Islet of Langerhans (tissue), 1 donor: Measurements from ENCODE around the gene LHPP.

Experiments
- FAIRE-seq: peaks from one replicate; lab custom pipeline; 2011; peaks lifted over from hg19 to GRCh38; lab: Jason Lieb, UNC

The LHPP gene

DNA sequence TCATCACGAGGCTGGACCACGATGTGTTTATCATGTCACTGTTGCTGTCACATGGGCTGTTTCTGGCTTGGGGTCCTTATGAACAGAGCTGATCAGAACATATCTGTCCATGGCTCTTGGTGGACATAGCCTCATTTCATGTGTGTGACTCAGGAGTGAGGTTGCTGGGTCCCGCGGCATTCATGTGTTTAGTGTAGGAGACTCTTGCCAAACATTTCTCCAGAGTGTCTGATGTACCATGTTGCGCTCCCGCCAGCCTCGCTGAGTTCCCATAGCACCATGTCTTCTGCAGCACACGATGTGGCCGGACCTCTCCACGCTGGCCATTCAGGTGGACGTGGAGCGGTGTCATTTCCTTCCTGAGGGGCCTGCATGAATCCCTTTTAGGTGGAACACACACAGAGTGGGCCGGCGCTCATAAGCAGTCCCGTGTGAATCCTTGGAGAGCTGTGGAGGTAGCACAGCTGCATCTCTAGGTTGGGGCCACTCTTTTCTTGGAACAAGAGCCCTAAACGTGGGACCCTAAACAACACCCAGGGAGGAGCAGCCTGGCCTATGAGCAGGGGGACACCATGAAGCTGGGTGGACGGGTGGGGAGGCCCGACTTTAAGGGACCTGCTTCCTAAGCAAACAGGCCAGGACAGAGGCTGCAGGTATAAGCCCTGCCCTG is 134.6 kb downstream of the LHPP start:
- FAIRE-seq, result no peak

DNA sequence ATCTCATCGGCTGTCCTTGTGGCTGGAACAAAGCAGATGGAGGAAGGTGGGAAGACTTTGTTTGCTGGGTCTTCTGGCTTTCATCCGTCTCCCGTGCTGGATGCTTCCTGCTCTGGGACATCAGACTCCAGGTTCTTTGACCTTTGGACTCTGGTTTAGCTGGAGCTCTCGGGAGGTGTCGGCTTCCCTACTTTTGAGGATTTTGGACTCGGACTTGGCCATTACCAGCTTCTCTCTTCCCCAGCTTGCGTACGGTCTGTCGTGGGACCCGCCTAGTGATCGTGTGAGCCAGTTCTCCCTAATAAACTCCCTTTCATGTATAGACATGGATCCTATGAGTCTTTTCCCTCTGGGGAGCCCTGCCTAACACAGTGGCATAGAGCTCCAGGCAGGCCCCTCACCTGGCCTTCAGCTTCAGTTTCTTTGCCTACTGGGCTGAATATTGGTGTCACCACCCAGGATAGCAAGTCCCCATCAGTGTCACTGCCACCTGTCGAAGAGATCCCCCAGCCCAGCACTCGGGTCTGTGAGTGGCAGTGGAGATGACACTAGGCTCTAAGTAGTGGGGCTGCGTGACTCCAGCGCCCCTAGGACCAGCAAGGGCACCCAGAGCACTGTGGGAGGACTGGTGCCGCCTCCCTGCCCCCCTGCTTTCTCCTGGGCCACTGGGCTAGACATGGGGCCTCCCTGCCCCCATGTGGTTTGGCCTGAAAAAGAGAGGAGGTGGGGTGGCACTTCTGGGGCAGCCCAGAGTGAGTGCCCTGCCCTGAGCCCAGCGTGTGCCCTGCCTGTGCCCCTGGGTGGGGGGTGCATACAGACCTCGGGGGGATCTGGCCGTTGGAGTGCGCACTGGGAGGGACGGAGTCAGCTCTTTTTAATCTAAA is 135.6 kb downstream of the LHPP start:
- no peak for FAIRE-seq

DNA sequence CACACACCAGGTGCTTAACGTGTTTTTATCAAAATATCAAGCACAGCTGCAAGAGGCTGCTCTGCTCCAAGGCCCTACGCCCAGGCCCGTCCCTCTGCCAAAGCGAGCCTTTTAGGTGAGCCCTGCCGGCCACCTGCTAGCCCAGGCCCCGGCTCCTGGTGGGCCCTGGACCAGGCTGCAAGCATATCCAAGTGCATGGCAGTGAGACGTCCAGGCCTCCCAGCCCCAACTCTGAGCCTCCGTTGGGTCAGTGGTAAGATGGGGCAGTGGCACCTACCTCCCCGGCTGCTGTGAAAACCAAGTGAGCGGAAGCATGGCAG is 136.2 kb downstream of the LHPP start:
- FAIRE-seq, result no peak

DNA sequence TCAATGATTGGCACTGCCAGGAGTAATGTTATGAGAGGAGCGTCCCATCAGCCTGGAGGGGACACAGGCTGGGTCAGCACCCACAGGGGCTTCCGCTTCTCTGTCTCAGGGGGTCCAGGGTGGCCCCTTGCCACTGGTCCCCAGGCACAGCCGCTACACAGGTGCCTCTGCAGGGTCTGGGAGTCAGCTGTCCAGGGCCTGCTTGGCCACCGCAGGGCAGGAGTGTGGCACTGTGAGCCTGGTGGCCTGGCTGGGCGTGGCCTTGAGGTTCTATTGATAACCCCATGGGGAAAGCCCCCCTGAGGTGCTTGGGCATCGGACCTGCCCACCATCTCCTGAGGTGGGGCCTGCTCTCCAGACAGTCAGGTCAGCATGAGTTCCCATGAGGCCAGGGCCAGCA is 136.6 kb downstream of the LHPP start:
- no peak for FAIRE-seq

DNA sequence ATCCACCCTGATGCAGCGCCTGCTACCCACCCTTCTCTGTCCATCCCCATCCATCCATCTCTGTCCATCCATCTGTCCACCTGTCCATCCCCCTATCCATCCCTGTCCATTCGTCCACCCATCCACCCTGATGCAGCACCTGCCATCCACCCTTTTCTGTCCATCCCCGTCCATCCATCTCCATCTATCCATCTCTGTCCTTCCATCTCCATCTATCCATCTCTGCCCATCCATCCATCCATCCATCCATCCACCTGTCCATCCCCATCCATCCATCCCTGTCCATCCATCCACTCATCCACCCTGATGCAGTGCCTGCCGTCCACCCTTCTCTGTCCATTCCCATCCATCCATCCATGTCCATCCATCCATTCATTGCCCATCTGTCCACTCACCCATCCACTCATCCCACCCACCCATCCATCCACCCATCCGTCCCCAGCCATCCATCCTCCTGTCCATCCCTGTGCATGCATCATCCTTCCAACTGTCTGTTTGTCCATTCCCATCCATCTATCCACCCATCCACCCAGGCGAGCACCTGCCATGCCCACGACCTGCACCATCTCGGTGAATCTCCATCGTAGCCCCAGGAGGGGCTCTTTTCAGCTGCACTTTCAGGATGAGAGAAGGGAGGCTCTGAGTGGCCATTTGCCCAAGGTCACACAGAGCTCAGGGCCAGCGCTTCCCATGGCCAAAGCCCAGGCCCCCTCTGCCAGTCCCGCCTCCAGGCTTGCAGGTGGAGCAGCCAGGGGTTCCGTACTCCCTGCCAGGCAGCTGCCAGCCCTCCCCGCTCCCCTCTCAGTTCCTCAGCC is 137.4 kb downstream of the LHPP start:
- no peak for FAIRE-seq

DNA sequence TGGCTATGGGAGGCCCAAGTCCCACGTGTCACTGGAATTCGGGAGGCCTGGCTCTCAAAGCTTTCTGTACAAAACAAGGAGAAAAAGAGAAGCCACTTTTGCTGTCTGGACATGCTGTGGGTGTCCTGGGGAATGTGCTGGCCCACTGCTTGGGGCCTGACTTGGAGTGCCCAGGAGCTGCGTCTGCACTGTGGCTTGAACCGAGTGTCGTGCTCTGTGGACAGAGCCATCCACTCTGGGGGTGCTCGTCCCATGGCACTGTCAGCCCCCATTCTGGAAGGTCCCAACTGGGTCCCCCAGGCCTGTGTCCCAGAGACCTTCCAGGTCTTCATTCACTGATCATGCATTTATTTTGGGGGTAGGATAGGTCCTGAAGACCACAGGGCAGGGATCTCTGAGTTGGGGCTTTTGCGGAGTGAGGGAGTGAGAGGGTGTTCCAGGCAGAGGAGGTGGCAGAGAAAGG is 138.0 kb downstream of the LHPP start:
- FAIRE-seq, result no peak

DNA sequence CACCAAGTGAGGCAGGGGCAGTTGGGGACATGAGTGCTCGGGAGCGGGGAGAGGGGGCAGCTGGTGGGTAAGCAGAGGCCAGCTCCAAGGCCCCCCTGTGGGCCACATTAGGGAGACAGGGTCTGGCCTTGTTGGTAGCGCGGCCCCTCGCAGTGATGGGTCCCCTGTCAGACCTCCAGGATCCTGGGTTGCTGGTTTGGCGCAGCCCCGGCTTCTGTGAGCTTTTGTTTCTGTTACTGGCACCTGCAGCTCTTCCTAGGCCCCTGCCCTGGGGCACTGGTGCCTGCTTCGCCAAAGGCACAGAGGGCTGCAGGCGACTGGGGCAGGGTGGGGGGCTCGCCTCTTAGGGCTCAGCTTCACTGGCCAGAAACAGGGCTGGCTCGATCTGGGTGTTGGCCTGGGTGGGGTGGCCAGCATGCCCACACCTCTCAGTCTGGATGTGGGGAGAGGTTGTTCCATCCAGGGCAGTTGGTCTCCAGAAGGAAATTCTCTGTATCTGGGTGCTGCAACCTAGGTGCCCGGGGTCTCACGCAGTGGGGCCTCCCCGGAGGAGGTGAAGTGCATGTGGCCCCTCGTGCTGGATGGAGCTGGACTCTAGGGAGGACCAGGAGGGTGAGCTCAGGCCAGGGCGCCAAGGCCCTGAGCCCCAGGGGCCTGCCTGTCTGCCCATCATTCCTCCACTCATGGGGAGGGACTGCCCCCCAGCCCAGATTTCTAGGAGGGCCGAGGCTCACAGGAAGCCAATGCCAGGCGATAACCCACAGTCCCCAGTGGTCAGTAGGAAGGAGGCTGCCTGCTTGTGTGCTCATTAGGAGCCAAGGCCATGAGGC is 138.6 kb downstream of the LHPP start:
- FAIRE-seq, result no peak

DNA sequence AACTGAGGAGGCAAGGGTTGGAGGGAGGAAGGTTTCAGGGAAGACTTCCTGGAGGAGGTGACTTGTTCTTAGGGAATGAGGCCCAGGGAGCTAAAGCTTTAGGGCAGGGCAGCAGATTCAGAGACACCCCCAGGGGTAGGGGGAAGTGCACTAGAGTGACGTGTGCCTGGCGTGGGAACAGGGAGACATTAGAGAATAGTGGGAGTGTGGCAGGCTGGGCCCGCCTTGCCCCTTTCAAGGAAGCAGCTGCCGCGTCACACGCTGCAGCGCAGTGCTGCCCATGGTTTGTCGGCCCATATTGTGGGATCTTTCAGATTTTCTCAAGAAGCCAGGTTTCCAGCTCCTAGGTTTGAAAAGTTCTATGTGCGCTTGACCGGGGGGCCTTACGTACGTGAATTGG is 139.4 kb downstream of the LHPP start:
- no peak for FAIRE-seq

DNA sequence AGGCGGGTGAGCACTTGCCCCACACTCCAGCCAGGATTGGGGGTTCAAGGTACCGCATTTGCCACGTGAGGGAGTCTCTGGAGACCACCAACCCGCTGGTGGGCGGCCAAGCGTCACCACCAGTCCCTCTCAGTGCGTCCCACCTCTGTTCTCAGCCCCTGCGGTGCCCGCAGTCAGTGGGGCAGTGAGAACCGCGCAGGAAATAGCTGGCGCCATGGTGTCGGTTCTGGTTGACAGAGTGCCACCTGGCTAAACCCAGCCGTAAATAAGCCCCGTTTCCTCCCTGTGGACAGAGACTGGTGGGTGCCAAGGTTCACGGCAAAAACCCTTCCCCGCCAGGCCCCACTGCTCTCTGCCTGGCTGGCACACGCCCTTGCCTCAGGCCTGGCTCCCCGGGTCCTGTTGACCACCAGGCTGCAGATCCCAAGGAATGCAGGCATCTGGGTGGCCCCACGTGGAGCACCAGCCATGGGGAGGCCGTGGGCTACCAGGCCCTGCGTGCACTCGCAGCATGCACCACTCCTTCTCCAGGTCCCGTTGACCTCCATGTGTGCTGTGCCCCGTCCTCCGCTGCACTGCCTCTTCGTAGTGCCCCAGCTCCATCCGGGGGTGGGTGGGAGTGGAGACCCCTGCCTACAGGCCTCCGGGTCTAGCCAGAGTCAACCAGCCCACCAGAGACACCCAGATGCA is 140.0 kb downstream of the LHPP start:
- FAIRE-seq, result no peak

DNA sequence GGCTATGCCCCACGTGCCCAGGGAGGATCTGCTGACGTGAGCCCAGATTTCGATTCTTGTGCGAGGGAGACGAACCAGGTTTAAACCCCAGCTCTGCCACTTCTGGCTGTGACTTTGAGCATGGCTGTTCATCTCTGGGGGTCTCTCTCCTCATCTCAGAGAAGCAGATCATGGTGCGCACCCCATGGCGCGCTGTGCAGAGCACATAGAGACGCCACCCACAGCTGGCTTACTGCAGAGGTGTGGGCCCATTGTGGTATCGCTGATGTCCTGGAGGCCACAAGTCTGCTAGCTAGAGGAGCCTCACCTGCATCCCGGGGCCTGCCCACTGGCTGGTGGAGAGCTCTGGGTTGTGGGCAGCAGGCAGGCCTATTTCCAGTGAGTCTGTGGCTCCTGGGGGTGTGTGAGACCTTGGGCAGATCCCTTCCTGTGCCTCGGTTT is 140.5 kb downstream of the LHPP start:
- FAIRE-seq, result no peak

DNA sequence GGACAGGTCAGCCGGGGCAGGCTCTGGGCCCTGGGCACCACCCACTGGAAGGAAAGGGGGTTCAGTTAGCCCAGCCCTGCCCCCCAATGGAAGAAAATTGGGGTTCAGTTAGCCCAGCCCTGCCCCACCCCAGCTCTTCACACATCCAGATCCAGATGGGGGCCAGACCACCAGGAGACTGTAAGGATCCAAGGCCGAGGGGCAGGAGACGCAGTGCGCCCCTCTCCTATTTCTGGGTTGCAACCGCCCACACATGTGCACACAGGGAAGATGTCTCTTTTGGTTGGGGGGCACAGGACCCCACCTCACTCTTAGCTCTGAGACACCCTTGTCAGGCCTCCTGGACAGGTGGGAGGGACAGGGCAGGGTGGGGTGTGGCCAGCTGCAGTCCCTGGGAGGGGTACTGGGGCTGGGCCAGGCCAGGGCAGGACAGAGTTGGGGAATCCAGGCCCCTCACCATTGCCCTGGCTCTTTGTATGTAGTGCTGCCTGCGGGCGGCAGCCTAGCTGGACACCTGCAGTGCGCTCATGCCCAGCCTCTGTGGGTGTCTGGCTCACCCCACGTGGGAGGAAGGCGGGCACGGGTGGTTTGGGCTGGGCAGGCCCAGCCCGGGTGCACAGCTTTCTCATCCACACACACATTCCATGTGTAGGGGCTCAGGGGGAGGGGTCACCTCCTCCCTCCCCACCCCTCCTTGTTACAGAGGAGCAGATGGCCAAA is 141.2 kb downstream of the LHPP start:
- FAIRE-seq, result no peak

DNA sequence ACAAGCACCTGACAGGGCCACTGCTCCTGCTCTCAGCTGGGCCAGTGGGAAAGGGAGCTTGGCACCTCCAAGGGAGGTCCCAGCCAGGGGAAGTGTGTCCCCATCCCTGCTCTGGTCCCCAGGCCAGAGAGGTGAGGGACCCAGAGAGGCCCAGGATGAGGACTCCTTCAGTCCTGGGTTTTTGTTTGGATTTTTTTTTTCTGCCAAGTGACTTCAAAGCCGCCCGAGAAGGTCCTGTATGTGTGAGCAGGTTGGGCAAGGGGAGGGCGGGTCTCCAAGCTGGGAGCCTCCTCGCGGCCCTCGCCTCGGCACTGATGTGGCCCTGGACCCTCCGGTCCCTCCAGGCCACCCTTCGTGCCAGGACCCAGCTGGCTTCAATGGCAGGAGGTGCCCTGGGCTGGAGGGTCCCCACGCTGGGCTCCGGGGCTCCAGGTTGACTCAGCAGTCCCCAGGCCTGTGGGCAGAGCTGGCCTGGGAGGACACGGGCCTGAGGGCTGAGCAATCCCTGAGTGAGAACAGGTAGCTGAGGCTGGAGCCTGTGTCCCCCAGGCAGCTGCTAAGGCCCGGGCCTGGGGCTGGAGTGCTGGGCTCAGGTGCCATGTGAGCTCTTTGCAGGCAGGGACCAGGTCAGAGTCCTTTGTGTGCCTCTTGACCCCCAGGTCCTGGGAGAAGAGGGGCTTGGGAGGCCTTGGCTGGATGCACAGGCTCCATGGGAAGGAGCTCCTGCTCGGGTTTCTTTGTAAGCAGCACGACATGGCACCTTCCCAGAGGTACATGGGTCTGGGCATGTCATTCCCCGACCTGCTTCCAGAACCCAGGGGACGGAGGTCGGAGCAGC is 142.0 kb downstream of the LHPP start:
- FAIRE-seq, result no peak

DNA sequence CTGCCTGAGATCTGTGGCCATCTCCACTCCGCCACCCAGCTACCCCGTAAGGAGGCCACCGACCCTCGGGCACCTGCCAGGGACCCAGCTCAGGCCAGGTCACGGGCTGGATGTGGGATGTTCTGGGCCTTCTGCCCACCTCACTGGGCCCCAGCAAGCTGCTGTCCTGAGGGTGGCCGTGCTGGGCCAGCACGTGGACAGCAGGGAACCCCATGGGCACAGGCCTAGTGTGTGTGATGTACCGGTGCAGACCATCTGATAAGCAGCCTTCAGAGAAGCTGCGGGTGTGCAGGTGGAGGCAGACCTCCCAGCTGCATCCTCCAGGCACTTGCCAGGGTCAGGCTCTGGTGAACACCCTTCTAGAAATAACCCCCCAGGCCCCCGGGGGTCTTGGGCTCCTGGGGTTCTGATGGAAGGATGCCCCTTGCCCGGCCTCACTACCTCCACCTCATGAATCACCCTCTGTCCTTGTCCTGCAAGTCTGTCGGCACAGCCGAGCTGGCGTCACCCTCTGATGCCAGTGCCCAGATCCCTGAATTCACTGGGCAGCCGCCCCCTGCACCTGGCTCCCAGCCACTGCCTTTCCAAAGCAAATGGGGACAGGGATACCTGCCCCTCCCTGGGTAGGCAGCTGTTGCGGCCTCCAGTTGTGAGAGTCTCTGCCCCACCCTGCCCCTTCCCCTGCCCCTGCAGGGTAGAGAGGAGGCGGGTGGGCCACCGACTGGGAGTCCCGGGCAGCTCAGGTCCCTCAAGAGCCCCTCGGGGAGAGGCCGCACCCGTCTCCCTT is 142.8 kb downstream of the LHPP start:
- FAIRE-seq, result no peak

DNA sequence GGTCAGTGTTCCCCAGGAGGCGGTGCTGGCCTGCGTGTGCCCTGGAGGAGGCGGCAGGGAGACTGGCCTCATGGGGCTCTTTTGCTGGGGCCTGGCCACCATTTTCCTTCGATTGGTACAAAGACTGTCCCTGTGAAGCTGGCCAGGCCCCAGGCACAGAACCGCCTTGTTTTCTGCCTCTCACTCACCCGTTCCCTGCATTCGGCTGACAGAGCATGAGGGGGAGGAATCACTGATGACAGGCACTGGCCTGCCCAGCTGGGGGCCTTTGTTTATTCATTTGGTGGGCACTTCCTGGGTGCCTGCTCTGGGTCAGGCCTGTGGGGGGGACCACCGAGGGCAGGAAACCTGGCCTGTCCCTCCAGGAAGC is 143.4 kb downstream of the LHPP start:
- no peak for FAIRE-seq

DNA sequence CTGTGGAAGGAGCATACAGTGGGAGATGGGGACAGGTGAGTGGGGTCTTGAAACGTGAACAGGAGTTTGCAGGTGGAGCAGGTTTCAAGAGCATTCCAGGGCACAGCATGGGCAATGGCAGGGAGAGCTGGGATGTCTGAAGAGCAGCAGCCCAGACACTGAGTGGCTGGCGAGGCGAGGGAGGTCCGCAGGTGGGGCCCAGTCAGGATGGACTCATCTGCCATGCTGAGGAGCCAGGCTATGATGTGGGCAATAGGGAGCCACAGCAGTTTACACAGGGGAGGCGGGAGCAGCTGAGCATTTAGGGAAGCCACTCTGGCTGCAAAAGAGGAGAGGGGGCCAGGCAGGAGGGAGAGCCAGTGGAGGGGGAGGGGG is 143.8 kb downstream of the LHPP start:
- FAIRE-seq, result no peak

DNA sequence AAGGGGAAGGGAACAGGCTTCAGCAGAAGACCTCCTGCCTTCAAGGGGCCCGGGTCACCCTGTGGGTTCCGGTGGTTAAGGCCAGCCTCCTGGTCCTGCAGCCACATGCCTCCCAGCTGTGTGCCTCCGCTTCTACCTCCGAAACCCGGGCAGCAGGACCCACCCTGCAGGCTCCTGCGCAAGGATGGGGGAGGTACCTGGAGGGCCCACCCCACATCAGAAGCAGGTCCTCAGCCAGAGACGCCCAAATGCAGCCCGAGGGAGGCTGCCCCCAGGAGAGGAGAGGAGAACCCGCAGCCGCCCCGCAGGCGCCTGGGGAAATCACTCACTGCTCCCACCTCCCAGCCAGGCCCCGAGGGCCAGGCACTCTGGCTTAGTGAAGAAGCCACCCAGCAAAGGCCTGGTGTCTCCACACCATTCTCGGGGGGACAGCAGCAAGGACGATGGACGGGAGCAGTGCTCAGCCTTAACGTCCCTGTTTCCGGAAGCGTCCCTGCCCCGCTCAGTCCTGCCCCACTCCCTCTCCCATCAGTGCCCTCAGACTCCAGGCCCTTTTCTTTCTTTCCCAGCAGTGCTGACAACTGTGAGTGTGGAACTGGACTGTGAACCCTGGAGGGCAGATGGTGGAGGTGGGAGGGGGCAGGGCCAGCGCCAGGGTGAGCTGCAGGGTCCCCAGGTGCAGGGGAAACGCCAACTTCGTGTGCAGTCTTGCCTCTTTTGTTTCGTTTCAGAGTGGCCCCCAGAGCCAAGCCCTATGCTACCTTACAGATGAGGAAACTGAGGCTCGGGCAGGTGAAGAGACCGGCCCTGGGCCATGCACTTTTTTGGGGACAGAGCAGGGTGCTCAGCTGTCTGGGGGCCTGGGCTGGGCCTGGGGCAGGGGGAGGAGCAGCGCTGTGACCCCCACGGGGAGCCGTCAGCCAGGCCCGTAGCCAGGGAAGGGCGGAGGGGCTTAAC is 144.5 kb downstream of the LHPP start:
- no peak for FAIRE-seq

DNA sequence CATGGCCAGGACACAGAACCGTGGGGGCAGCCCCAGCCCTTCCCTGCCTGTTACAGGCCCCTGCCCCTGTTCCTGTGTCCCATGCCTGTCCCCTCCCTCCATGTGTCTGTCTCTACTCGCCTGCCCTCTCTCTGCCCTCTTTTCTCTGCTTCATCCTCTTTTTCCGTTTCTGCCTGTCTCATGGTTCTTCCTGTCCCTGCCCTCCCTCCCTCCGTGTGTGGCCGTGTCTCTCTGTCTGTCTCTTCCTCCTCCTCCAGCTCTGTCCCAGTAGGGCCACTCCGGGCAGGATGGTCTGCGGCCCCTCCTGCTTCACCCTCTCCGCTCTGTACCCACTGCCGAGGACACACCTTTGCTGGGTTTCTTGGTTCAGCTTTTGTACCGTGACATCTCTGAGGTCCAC is 145.2 kb downstream of the LHPP start:
- no peak for FAIRE-seq

DNA sequence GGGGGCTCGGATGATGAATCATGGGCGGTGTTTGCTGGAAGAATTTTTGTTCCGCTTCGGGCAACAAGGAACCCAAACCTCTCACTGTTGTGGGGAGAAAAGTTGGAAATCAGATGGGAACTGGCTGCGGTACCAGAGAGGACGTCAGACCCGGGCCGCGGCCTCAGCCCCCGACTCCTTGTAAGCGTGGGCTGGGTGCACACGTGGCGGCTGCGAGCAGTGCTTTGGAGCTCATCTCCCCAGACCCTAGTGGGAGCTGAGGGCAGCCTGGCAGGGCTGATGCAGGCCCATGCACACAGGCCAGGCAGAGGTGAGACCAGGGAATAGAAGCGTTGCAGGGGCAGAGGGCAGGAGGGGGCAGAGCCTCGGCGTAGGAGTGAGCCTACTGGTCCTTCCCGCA is 146.1 kb downstream of the LHPP start:
- no peak for FAIRE-seq
